Fibroblast of gingiva (primary cell): ENCODE measurements around the gene AKAP8.

Source experiments
- DNase-seq: peaks from one replicate; pipeline ENCODE4 v3.0.0-alpha.2; 2011; ENCODE audit warnings: low read depth

The AKAP8 gene

DNA sequence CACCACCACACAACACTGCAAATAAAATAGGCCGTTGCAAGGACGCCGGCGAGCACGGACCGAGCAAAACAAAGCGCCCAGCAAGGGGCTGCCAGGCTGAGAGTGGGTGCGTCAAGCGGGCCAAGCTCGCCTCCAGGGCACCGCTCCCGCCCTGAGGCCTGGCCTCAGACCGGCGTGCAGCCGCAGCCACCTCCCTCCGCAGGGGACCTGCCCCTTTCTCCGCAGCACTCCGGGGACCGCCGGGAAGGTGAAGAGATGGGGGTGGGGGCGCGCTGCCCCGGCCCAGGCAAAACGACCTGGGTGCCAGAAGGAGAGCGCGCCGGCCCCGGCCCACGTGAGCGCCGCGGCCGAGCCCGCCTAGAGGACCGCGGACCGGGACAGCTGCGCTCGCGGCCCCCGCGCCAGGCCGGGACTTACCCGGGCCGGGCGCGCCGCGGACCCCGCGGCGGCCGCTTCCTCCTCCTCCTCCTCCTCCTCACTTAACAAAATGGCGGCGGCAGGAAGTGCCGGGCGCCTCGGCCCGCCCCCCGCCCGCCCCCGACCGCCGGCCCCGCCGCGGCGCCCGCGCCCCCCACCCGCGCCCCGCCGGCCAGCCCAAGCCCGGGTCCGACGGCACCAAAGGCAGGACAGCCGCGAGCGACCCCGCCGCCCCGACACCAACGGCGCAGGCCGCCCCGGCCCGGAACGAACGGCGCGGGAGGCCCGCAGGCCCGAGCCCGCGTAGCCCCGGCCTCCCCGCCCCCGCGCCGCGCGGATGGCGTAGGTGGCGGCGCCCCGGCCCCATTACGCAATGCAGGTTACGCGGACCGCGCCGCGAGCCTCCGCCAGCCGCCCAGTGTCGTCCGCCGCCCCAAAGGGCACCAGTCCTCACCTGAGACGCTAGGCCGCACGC is 47.9 kb downstream of the AKAP8 start:
- DNase-seq, result peak; percentile 43

DNA sequence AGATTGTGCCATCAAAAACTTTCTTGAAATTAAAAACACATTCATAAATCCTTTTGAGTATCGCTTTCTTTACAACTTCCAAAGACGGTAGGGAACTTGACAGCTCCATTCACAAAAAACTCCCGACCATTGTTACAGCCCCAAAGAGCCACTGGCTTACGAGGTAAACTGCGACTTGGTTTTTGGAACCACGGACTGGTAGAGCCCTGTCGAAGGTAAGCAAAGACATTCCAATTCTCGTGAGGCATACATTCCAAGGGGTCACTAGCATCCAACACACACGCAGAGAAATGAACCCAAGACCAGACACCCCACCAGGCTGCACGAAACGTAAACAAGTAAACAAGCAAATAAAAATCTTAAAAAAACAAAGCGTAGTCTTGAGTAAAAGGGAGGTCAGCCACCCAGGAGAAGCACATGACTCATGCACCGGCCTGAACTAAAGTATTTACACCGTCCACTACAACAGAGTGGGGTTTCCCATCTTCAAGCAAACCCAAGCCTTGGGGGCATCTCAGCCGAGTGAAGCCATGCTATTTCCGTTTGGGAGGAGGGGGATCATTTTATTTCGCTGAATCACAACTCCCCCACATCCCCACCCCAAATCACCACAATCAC is 48.7 kb downstream of the AKAP8 start:
- peak; percentile 40 for DNase-seq

- DNase-seq, result no peak
Measured at GRCh38 chr19:15328312-15328711, 51.3 kb downstream of the AKAP8 start.

DNA sequence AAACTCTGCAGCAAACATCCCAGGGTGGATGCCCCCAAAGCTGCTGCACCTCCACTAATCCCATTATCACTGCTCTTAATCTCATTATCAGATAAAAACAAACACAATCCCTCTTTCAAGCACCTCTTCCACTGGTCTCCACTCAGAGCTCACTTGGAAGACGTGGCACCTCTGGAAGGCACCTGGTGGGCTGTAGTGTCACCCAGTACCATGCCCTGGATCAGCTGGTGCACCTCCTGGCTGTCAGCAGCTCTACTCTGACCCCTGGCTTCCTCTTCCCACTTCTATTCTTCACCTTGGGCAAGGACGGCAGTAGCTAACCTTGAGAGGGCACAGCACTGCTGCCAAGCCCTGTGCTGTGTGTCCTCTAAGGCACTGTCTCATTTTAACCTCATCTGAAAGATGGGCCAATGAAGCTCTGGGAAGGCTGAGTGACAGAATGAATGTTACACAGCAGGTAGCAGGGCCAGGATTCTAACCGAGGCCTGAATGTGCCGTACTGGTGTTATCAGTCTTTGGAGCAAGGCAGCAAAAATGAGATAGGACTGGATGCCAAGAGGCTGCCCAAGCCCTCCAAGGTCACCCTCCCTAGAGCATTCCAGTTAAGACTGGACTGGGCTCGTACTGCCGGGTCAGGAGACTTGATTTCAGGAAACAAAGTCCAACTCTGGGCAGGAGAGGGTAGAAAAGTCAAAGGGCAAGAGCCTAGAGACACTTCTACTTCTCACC is 54.6 kb downstream of the AKAP8 start:
- no peak for DNase-seq

DNA sequence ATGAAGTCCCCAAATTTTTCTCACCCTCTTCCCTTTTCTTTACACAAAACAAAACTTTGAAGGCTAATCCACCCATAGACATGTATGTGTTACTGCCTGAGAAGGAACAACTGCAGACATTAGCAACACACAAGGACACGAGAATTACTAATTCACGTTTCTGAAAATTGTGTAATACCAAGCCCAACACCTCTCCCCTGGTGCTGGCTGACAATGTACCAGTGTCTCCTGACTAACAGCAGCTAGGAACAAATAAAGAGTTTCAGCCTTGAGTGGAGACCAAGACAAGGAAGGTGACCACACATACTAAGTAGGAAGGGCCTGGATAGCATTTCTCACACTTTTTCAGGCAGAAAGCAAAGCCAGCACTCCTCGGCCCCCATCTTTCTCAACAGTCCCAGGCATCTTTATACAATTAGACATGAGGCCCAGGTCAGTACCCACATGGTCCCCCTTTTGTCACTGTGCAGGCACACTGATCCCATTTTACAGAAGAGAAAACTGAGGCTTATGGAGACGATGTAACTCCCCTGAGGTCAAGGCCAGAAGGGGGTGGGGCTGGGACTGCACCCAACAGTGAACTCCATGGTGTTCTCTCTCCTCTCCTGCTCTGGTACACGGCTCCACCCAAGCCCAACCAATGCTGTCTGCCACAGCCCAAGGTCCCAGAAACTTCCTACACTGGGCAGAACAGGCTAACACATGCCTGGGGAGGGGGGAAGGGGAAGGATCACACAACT is 55.9 kb downstream of the AKAP8 start:
- peak; percentile 41 for DNase-seq

GRCh38 chr19:15321739-15322138 is 57.8 kb downstream of the AKAP8 start:
- DNase-seq, result no peak

DNA sequence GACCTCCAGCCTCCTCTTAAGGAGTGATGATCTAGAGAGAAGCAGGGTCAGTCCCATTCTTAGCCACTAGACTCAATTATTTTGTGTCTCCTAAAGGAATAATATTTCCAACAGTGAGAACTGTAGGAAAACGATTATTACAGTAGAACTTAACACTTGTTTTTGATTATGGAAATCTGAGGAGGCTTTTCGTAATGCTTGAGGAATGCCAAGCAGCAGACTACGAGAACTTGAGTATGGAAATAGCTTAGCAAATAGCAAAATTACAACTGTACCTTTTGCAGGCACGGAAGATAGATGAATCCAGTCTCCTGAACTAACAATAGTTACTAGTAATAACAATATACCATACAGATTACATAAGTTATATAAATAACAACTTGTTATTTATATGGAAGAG is 59.5 kb downstream of the AKAP8 start:
- DNase-seq, result peak; percentile 82

DNA sequence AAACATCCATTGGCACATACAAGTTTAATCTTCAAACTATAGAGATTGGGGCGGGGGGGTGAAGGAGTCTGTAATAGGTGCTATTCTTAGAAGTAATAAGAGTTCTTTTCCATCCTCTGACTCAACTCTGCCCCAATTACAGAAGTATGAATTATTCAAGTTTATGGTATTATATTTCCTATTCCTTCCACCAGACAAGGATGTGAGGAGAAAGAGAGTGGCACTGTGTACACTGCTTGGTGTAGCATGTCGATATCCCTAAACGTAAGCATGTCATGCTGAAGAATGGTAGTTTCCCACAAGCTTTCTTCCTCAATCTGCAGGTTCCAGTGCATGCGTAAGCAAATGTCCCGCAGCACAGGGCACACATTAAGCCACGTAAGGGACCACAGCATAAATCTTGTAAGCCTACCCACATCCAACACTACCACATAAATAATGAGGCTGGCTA is 61.3 kb downstream of the AKAP8 start:
- DNase-seq, result peak; percentile 51

- DNase-seq, result no peak
Measured at GRCh38 chr19:15317392-15318071, 62.1 kb downstream of the AKAP8 start.

DNA sequence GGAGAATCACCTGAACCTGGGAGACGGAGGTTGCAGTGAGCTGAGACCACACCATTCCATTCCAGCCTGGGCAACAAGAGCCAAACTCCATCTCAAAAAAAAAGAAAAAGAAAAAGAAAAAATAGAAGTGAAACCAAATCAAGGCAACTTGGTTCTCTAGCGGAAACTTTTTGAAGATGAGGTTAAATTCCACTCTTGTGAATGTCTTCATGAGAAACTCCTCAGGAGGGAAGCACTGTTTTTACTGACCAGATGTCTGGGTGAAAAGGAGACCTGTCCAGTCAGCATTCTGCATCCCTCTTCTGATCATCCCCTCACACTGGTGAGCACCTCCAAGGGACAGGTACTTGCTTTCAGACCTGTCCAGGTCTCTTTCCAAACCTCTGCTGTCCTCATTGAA is 63.1 kb downstream of the AKAP8 start:
- DNase-seq, result no peak

- DNase-seq, result no peak
Measured at GRCh38 chr19:15315101-15315500, 64.5 kb downstream of the AKAP8 start.

DNA sequence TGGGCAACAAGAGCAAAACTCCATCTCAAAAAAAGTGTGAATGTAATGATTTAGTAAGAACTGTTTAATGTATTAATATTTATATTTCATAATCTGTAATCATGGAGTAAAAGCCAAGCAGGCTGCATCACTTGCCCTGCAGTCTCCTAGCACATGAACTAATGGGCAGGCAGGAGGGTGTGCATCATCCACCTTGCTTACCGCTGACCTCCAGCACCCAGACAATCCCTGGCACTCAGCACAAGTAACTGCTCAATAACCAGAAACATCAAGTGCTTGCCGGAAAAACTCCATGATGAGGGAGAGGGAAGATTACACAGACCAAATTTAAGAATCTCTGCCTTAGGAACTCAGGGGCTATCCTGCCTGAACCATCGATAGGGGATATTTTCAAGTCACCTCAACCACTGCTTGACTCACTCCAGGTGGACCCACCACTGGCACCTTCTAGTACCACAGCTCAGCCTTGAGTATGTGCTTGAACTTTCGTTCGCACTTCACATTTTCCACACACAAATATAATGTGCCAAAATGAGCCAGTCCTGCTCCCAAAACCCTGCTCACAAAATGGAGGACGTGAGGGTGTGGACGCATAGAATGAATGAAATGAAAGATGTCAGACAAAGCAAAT is 65.8 kb downstream of the AKAP8 start:
- DNase-seq, result no peak

GRCh38 chr19:15307169-15307568 is 72.4 kb downstream of the AKAP8 start:
- no peak for DNase-seq

GRCh38 chr19:15305582-15306334 is 73.8 kb downstream of the AKAP8 start:
- DNase-seq, result no peak

GRCh38 chr19:15304140-15304705 is 75.4 kb downstream of the AKAP8 start:
- DNase-seq, result no peak
